Mesenchymal stem cell (in vitro differentiated cells and primary cell): Measurements from ENCODE around the gene MEN1.

Source experiments
- DNase-seq: peaks from one replicate; pipeline ENCODE4 v3.0.0-alpha.2; 2013
- H2AFZ ChIP-seq: one replicate; pipeline ENCODE4 v1.6.1; 2013; ENCODE audit warnings: low read depth, mild to moderate bottlenecking, control low read depth, inconsistent platforms, low read length, moderate library complexity
- H2AK5ac ChIP-seq: 2 replicates; pipeline ENCODE4 v1.6.1; 2013; ENCODE audit warnings: low read length, moderate library complexity, mild to moderate bottlenecking, inconsistent platforms; ENCODE audit not compliant: severe bottlenecking
- H2BK120ac ChIP-seq: one replicate; pipeline ENCODE4 v1.6.1; 2013; ENCODE audit warnings: low read depth, mild to moderate bottlenecking, inconsistent platforms, low read length, moderate library complexity
- H2BK12ac ChIP-seq, 2 experiments: one replicate each; pipeline ENCODE4 v1.6.1; 2013; ENCODE audit warnings: inconsistent platforms in 2 of 2, low read length in 2 of 2, mild to moderate bottlenecking in 2 of 2, moderate library complexity in 2 of 2, control low read depth in 1 of 2
- H2BK15ac ChIP-seq: one replicate; pipeline ENCODE4 v1.6.1; 2013; ENCODE audit warnings: mild to moderate bottlenecking, low read depth, inconsistent platforms; ENCODE audit not compliant: poor library complexity, severe bottlenecking
- H2BK5ac ChIP-seq: 2 replicates; pipeline ENCODE4 v1.6.1; 2013; ENCODE audit warnings: low read depth, mild to moderate bottlenecking, low read length, control low read depth, inconsistent platforms; ENCODE audit not compliant: poor library complexity, severe bottlenecking
- H3K14ac ChIP-seq, 2 experiments: one replicate each; pipeline ENCODE4 v1.6.1; 2013; ENCODE audit warnings: inconsistent platforms in 2 of 2, low read length in 2 of 2, control low read depth in 1 of 2, mild to moderate bottlenecking in 1 of 2, moderate library complexity in 1 of 2
- H3K18ac ChIP-seq, 2 experiments: one replicate each; pipeline ENCODE4 v1.6.1; 2013; ENCODE audit warnings: inconsistent platforms in 2 of 2, low read length in 2 of 2, control low read depth in 1 of 2, low read depth in 1 of 2, mild to moderate bottlenecking in 1 of 2
- H3K23ac ChIP-seq, 2 experiments: one replicate each; pipeline ENCODE4 v1.6.1; 2013; ENCODE audit warnings: inconsistent platforms in 2 of 2, low read length in 2 of 2, mild to moderate bottlenecking in 2 of 2, moderate library complexity in 2 of 2, control low read depth in 1 of 2
- H3K27ac ChIP-seq: 2 replicates; pipeline ENCODE4 v1.5.1; 2013; ENCODE audit warnings: mild to moderate bottlenecking, moderate library complexity, low read length, control low read depth, inconsistent platforms; ENCODE audit not compliant: poor library complexity, severe bottlenecking
- H3K27me3 ChIP-seq, 2 experiments: 2 replicates each; pipeline versions ENCODE4 v1.6.1 to v1.7.0; 2013; ENCODE audit warnings: low read length in 2 of 2, mild to moderate bottlenecking in 2 of 2, moderate library complexity in 2 of 2, control low read depth in 1 of 2, inconsistent platforms in 1 of 2; ENCODE audit not compliant: control insufficient read depth in 1 of 2, insufficient read depth in 1 of 2
- H3K36me3 ChIP-seq, 2 experiments: 2 replicates each; pipeline versions ENCODE4 v1.6.1 to v1.7.0; 2013; ENCODE audit warnings: low read length in 2 of 2, control low read depth in 1 of 2, inconsistent platforms in 1 of 2, low read depth in 1 of 2, mild to moderate bottlenecking in 1 of 2; ENCODE audit not compliant: insufficient read depth in 2 of 2, control insufficient read depth in 1 of 2
- H3K4ac ChIP-seq, 2 experiments: one replicate each; pipeline ENCODE4 v1.6.1; 2013; ENCODE audit warnings: inconsistent platforms in 2 of 2, low read length in 2 of 2, mild to moderate bottlenecking in 2 of 2, moderate library complexity in 2 of 2, control low read depth in 1 of 2, low read depth in 1 of 2
- H3K4me1 ChIP-seq: 2 replicates; pipeline ENCODE4 v1.6.1; 2013; ENCODE audit warnings: low read depth, low read length, control low read depth; ENCODE audit not compliant: control insufficient read depth, insufficient read depth
- H3K4me2 ChIP-seq: 2 replicates; pipeline ENCODE4 v1.6.1; 2013; ENCODE audit warnings: low read length, mild to moderate bottlenecking, inconsistent platforms; ENCODE audit not compliant: poor library complexity, severe bottlenecking
- H3K4me3 ChIP-seq, 2 experiments: 2 replicates each; pipeline versions ENCODE4 v1.5.1 to v1.7.0; 2013; ENCODE audit warnings: low read length in 2 of 2, mild to moderate bottlenecking in 2 of 2, control low read depth in 1 of 2, low read depth in 1 of 2; ENCODE audit not compliant: insufficient read depth in 1 of 2
- H3K79me1 ChIP-seq: replicated peaks from 2 replicates; pipeline ENCODE4 v1.6.1; 2013; ENCODE audit warnings: mild to moderate bottlenecking, control low read depth, low read length, inconsistent platforms; ENCODE audit not compliant: poor library complexity, severe bottlenecking
- H3K9ac ChIP-seq: 2 replicates; pipeline ENCODE4 v1.7.0; 2013; ENCODE audit warnings: mild to moderate bottlenecking, low read length, moderate library complexity
- H3K9me3 ChIP-seq: 2 replicates; pipeline ENCODE4 v1.7.0; 2013; ENCODE audit warnings: mild to moderate bottlenecking, low read length; ENCODE audit not compliant: control insufficient read depth
- H4K8ac ChIP-seq: one replicate; pipeline ENCODE4 v1.6.1; 2013; ENCODE audit warnings: inconsistent platforms, mild to moderate bottlenecking, low read length, moderate library complexity
- H4K91ac ChIP-seq: one replicate; pipeline ENCODE4 v1.6.1; 2013; ENCODE audit warnings: mild to moderate bottlenecking, low read length, inconsistent platforms
- WGBS: methylation state at CpG from one replicate; pipeline ENCODE4 v1.1.7; 2013; ENCODE audit warnings: mixed read lengths; 5-methylcytosine and 5-hydroxymethylcytosine counted together

The MEN1 gene

DNA sequence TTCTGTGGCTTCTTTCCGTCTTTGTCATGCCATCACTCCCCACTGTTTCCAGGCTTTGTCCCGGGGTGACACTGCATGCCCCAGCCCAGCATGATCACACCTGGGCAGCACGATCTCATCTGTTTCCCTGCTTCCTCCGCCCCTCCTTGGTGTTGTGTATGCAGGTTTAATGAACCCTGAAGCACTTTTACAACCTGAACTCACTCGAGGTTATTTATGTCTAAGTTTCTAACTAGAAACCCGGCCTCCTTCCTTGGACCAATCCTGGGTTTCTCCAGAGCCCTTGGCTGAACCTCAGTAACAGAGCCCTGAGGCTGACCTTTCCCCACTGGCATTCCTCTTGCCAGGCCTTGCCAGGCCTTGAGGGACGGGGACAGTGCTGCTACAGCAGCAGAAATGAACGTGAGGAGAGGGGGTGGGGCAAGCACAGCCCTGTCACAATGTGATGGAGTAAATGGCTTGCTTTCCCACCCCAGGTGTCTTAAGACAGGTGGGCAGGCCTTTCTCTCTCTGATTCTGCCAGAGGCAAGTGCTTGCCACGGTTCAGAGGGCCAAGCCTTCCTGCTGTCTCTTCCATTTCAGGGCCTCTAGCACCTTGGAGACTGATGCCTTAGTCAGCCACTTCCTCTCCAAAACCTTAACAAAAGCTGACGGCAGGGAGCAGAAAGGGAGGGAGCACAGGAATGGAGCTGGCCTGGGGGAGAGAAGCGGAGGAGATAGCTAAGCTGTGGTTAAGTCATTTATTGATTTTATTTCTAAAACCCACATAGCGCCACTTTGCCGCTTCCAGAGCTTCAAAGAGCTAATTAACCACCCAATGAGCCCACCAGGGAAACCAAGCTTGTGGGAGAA, 47.5 kb downstream of the MEN1 start:
- H4K8ac ChIP-seq = no peak overlapping the region
- H3K18ac ChIP-seq = no peak overlapping the region
- no peak overlapping the region for H3K4me3 ChIP-seq
- H3K4me2 ChIP-seq = peak overlapping the region; percentile 17
- H3K27me3 ChIP-seq = no peaks in the 10 kb centered on the region
- no peak overlapping the region for H3K23ac ChIP-seq
- no peak overlapping the region for H2BK5ac ChIP-seq
- no peaks in the 10 kb centered on the region for H3K9me3 ChIP-seq
- peaks cover 12% of the 10 kb centered on the region for H3K79me1 ChIP-seq
- peak; percentile 49 for DNase-seq
- peak overlapping the region; percentile 93 for H3K27ac ChIP-seq
- H3K4ac ChIP-seq = no peak overlapping the region
- no peak overlapping the region for H2BK120ac ChIP-seq
- H2AFZ ChIP-seq = no peak overlapping the region
- 60% methylated on average over 9 of the region's 13 CpGs for WGBS
- no peak overlapping the region for H2BK15ac ChIP-seq
- no peak overlapping the region for H3K14ac ChIP-seq
- peak overlapping the region; percentile 19 for H3K9ac ChIP-seq
- no peak overlapping the region for H4K91ac ChIP-seq
- H3K4me1 ChIP-seq = peaks cover 58% of the 10 kb centered on the region
- peaks cover 51 to 69% of the 10 kb centered on the region in 2 experiments for H3K36me3 ChIP-seq
- H2AK5ac ChIP-seq = no peak overlapping the region
- H2BK12ac ChIP-seq = no peak overlapping the region

DNA sequence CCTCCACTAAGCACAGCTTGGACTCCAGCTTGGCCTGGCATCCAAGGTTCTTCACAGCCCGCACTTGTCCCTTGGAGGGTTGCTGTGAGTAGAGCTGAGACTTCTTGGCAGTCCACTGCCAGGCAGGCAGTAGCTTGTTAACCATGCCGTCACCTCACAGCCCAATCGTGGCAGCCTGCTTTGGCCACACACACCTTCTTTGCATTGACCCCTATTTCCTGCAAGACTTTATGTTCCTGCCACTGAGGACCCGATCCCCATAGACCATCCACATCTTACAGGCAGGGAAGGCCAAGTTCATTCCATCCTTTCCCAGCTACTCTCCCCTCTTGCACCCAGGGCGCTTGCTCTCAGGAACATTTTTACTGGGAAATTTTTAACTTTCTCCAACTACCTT, 48.1 kb downstream of the MEN1 start:
- H3K4me1 ChIP-seq = peaks cover 58% of the 10 kb centered on the region
- no peak overlapping the region for H4K8ac ChIP-seq
- peaks cover 10% of the 10 kb centered on the region for H3K79me1 ChIP-seq
- no peaks in the 10 kb centered on the region for H3K27me3 ChIP-seq
- no peak overlapping the region for H2AK5ac ChIP-seq
- no peak overlapping the region for H2BK15ac ChIP-seq
- H4K91ac ChIP-seq = no peak overlapping the region
- no peak overlapping the region for H3K9ac ChIP-seq
- H2BK12ac ChIP-seq = no peak overlapping the region
- no peak overlapping the region for H3K14ac ChIP-seq
- no peak overlapping the region for H2BK5ac ChIP-seq
- H3K9me3 ChIP-seq = no peaks in the 10 kb centered on the region
- no peak overlapping the region for H3K4me2 ChIP-seq
- H3K18ac ChIP-seq = peak overlapping the region in 1 of 2 experiments; percentile 6
- peaks cover 45 to 63% of the 10 kb centered on the region in 2 experiments for H3K36me3 ChIP-seq
- 80% methylated on average over 5 of the region's 5 CpGs for WGBS
- no peak overlapping the region for H2BK120ac ChIP-seq
- H3K4ac ChIP-seq = no peak overlapping the region
- H3K23ac ChIP-seq = no peak overlapping the region
- no peak overlapping the region for H3K4me3 ChIP-seq
- DNase-seq = no peak
- no peak overlapping the region for H2AFZ ChIP-seq
- H3K27ac ChIP-seq = peak overlapping the region; percentile 93

DNA sequence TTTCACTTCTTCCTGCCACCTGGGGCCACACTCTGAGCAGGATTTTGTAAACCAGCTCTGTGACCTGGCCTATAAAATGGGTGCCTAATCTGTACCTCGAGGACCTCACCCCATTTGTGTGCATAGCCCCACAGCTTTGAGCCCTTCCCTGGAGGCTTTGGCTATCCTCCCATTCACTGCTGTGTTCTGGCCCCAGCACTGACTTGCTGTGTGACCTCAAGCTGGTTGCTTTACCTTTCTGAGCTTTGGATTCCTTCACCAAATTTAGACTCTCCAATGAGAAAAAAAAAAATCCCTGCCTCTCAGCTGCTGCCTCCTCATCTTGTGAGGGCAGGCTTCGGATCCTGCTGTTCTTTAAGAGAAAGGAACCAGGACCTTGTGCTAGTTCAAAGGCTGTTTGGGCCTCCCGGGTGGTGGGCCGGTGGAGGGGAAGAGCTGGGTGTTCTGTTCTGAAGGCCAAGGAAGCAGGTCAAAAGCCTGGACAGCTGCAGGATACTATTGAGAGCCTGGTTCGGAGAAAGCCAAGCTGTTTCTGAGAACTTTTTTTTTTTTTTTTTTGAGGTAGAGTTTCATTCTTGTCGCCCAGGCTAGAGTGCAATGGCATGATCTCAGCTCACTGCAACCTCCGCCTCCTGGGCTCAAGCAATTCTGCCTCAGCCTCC, 49.5 kb downstream of the MEN1 start:
- WGBS = 70% methylated on average over 5 of the region's 7 CpGs
- H3K23ac ChIP-seq = peak overlapping the region in 1 of 2 experiments; percentile 86
- peak overlapping the region; percentile 44 for H2AK5ac ChIP-seq
- H2BK120ac ChIP-seq = no peak overlapping the region
- no peak overlapping the region for H3K4ac ChIP-seq
- no peak overlapping the region for H2BK15ac ChIP-seq
- no peak overlapping the region for H2BK12ac ChIP-seq
- no peak overlapping the region for H4K91ac ChIP-seq
- H4K8ac ChIP-seq = no peak overlapping the region
- no peaks in the 10 kb centered on the region for H3K27me3 ChIP-seq
- H3K9me3 ChIP-seq = no peaks in the 10 kb centered on the region
- no peak overlapping the region for H3K18ac ChIP-seq
- H2AFZ ChIP-seq = no peak overlapping the region
- no peak overlapping the region for H2BK5ac ChIP-seq
- H3K4me3 ChIP-seq = no peak overlapping the region
- no peak overlapping the region for H3K14ac ChIP-seq
- peaks cover 58% of the 10 kb centered on the region for H3K4me1 ChIP-seq
- H3K4me2 ChIP-seq = no peak overlapping the region
- peaks cover 36 to 49% of the 10 kb centered on the region in 2 experiments for H3K36me3 ChIP-seq
- H3K79me1 ChIP-seq = peaks cover 5% of the 10 kb centered on the region
- no peak overlapping the region for H3K27ac ChIP-seq
- DNase-seq = no peak
- H3K9ac ChIP-seq = no peak overlapping the region
